ENCODE data around the gene GRM4.

GRM4 gene

GRCh38 chr6:33991610-33992009 lies 154.3 kb downstream of the GRM4 start:
- H3K27me3 ChIP-seq (ENCODE audit: insufficient read depth, low read length, poor library complexity) = no peaks in the 10 kb centered on the region

GRCh38 chr6:33990061-33990541 lies 155.8 kb downstream of the GRM4 start:
- no peak overlapping the region for H3K23ac ChIP-seq (ENCODE audit: low read length)
- no peak overlapping the region for H3K27ac ChIP-seq (ENCODE audit: low read depth, low read length)
- no peaks in the 10 kb centered on the region for H3K79me2 ChIP-seq (ENCODE audit: control insufficient read depth, insufficient read depth, low read length)
- no peak overlapping the region for H3K56ac ChIP-seq (ENCODE audit: low read length)
- no CpG with 5 or more reads among the region's 5 CpGs for WGBS (ENCODE audit: extremely low coverage, insufficient coverage, low lambda C conversion rate)
- H3K9ac ChIP-seq (ENCODE audit: low read length) = no peak overlapping the region
- H4K8ac ChIP-seq (ENCODE audit: low read depth, low read length) = no peak overlapping the region
- H2BK120ac ChIP-seq (ENCODE audit: low read depth, low read length) = no peak overlapping the region
- H3K18ac ChIP-seq (ENCODE audit: low read length) = no peak overlapping the region
- no peaks in the 10 kb centered on the region for H3K36me3 ChIP-seq (ENCODE audit: control insufficient read depth, insufficient read depth, low read length)
- peaks cover 6% of the 10 kb centered on the region for H3K4me1 ChIP-seq (ENCODE audit: control insufficient read depth, low read depth, low read length)
- H3K4me3 ChIP-seq (ENCODE audit: low read length) = no peak overlapping the region
- H3K27me3 ChIP-seq (ENCODE audit: insufficient read depth, low read length, poor library complexity) = no peaks in the 10 kb centered on the region
- no peak overlapping the region for H3K4ac ChIP-seq (ENCODE audit: low read depth, low read length)
- H3K79me1 ChIP-seq (ENCODE audit: low read length) = no peaks in the 10 kb centered on the region
- no peak overlapping the region for H4K5ac ChIP-seq (ENCODE audit: low read length)
- no peak for DNase-seq
- H3K4me2 ChIP-seq (ENCODE audit: low read length) = no peak overlapping the region
- no peak overlapping the region for H2BK5ac ChIP-seq (ENCODE audit: low read length)
- H2AK5ac ChIP-seq (ENCODE audit: low read length) = no peak overlapping the region
- no peak overlapping the region for H2BK15ac ChIP-seq (replicated peaks; ENCODE audit: low read depth)

More at GRCh38 chr6:33991610-33992009, 154.3 kb downstream of the GRM4 start:
- no peak overlapping the region for H2BK120ac ChIP-seq (ENCODE audit: low read depth, low read length)
- no peaks in the 10 kb centered on the region for H3K36me3 ChIP-seq (ENCODE audit: control insufficient read depth, insufficient read depth, low read length)
- H4K5ac ChIP-seq (ENCODE audit: low read length) = no peak overlapping the region
- no peaks in the 10 kb centered on the region for H3K79me1 ChIP-seq (ENCODE audit: low read length)
- no peak for DNase-seq
- H3K27ac ChIP-seq (ENCODE audit: low read depth, low read length) = no peak overlapping the region
- H3K18ac ChIP-seq (ENCODE audit: low read length) = no peak overlapping the region
- no peak overlapping the region for H3K23ac ChIP-seq (ENCODE audit: low read length)
- H4K8ac ChIP-seq (ENCODE audit: low read depth, low read length) = no peak overlapping the region
- no peak overlapping the region for H3K9ac ChIP-seq (ENCODE audit: low read length)
- no peak overlapping the region for H2AK5ac ChIP-seq (ENCODE audit: low read length)
- no CpG with 5 or more reads among the region's 4 CpGs for WGBS (ENCODE audit: extremely low coverage, insufficient coverage, low lambda C conversion rate)
- no peak overlapping the region for H3K56ac ChIP-seq (ENCODE audit: low read length)
- H3K4me2 ChIP-seq (ENCODE audit: low read length) = no peak overlapping the region
- H2BK5ac ChIP-seq (ENCODE audit: low read length) = no peak overlapping the region
- H3K4me1 ChIP-seq (ENCODE audit: control insufficient read depth, low read depth, low read length) = peaks cover 8% of the 10 kb centered on the region
- H3K79me2 ChIP-seq (ENCODE audit: control insufficient read depth, insufficient read depth, low read length) = no peaks in the 10 kb centered on the region
- H3K4me3 ChIP-seq (ENCODE audit: low read length) = no peak overlapping the region
- no peak overlapping the region for H3K4ac ChIP-seq (ENCODE audit: low read depth, low read length)
- no peak overlapping the region for H2BK15ac ChIP-seq (replicated peaks; ENCODE audit: low read depth)

- Histone ChIP-seq H4K8ac (ENCODE audit: low read depth, low read length) (no peak overlapping the region), H3K27ac (ENCODE audit: low read depth, low read length) (no peak overlapping the region), H2AK5ac (ENCODE audit: low read length) (no peak overlapping the region), H4K5ac (ENCODE audit: low read length) (no peak overlapping the region), H3K4me3 (ENCODE audit: low read length) (no peak overlapping the region), H3K79me2 (ENCODE audit: control insufficient read depth, insufficient read depth, low read length) (no peaks in the 10 kb centered on the region), H3K9ac (ENCODE audit: low read length) (no peak overlapping the region), H2BK5ac (ENCODE audit: low read length) (no peak overlapping the region), H3K79me1 (ENCODE audit: low read length) (no peaks in the 10 kb centered on the region), H3K56ac (ENCODE audit: low read length) (no peak overlapping the region), H3K27me3 (ENCODE audit: insufficient read depth, low read length, poor library complexity) (no peaks in the 10 kb centered on the region), H3K4ac (ENCODE audit: low read depth, low read length) (no peak overlapping the region), H3K4me1 (ENCODE audit: control insufficient read depth, low read depth, low read length) (peaks cover 6% of the 10 kb centered on the region), H3K18ac (ENCODE audit: low read length) (no peak overlapping the region), H2BK120ac (ENCODE audit: low read depth, low read length) (no peak overlapping the region), H3K36me3 (ENCODE audit: control insufficient read depth, insufficient read depth, low read length) (no peaks in the 10 kb centered on the region), H3K23ac (ENCODE audit: low read length) (no peak overlapping the region), H2BK15ac (replicated peaks; ENCODE audit: low read depth) (no peak overlapping the region), H3K4me2 (ENCODE audit: low read length) (no peak overlapping the region)
- no CpG with 5 or more reads among the region's 13 CpGs for WGBS (ENCODE audit: extremely low coverage, insufficient coverage, low lambda C conversion rate)
- DNase-seq = no peak
Measured at GRCh38 chr6:33989016-33989854, 156.7 kb downstream of the GRM4 start.

- H3K36me3 ChIP-seq (ENCODE audit: control insufficient read depth, insufficient read depth, low read length) = no peaks in the 10 kb centered on the region
- no peak for DNase-seq
- H3K56ac ChIP-seq (ENCODE audit: low read length) = no peak overlapping the region
- H3K79me2 ChIP-seq (ENCODE audit: control insufficient read depth, insufficient read depth, low read length) = no peaks in the 10 kb centered on the region
- peaks cover 3% of the 10 kb centered on the region for H3K4me1 ChIP-seq (ENCODE audit: control insufficient read depth, low read depth, low read length)
- H3K4me3 ChIP-seq (ENCODE audit: low read length) = no peak overlapping the region
- no peak overlapping the region for H2BK120ac ChIP-seq (ENCODE audit: low read depth, low read length)
- H4K8ac ChIP-seq (ENCODE audit: low read depth, low read length) = no peak overlapping the region
- H3K4ac ChIP-seq (ENCODE audit: low read depth, low read length) = no peak overlapping the region
- no peaks in the 10 kb centered on the region for H3K27me3 ChIP-seq (ENCODE audit: insufficient read depth, low read length, poor library complexity)
- H2AK5ac ChIP-seq (ENCODE audit: low read length) = no peak overlapping the region
- H3K9ac ChIP-seq (ENCODE audit: low read length) = no peak overlapping the region
- H2BK5ac ChIP-seq (ENCODE audit: low read length) = no peak overlapping the region
- no peak overlapping the region for H3K27ac ChIP-seq (ENCODE audit: low read depth, low read length)
- no peaks in the 10 kb centered on the region for H3K79me1 ChIP-seq (ENCODE audit: low read length)
- no peak overlapping the region for H3K23ac ChIP-seq (ENCODE audit: low read length)
- no peak overlapping the region for H4K5ac ChIP-seq (ENCODE audit: low read length)
- H3K18ac ChIP-seq (ENCODE audit: low read length) = no peak overlapping the region
- H2BK15ac ChIP-seq (replicated peaks; ENCODE audit: low read depth) = no peak overlapping the region
- WGBS (ENCODE audit: extremely low coverage, insufficient coverage, low lambda C conversion rate) = no CpG with 5 or more reads among the region's 16 CpGs
- H3K4me2 ChIP-seq (ENCODE audit: low read length) = no peak overlapping the region
Measured at GRCh38 chr6:33988121-33989015, 157.5 kb downstream of the GRM4 start.

GRCh38 chr6:33987531-33988021 lies 158.3 kb downstream of the GRM4 start:
- H3K9ac ChIP-seq (ENCODE audit: low read length) = no peak overlapping the region
- no peak overlapping the region for H2BK120ac ChIP-seq (ENCODE audit: low read depth, low read length)
- H3K4me2 ChIP-seq (ENCODE audit: low read length) = no peak overlapping the region
- no peak overlapping the region for H3K4ac ChIP-seq (ENCODE audit: low read depth, low read length)
- H3K4me3 ChIP-seq (ENCODE audit: low read length) = no peak overlapping the region
- H3K27me3 ChIP-seq (ENCODE audit: insufficient read depth, low read length, poor library complexity) = no peaks in the 10 kb centered on the region
- H2BK5ac ChIP-seq (ENCODE audit: low read length) = no peak overlapping the region
- H4K8ac ChIP-seq (ENCODE audit: low read depth, low read length) = no peak overlapping the region
- H2BK15ac ChIP-seq (replicated peaks; ENCODE audit: low read depth) = no peak overlapping the region
- no peak overlapping the region for H3K56ac ChIP-seq (ENCODE audit: low read length)
- H3K36me3 ChIP-seq (ENCODE audit: control insufficient read depth, insufficient read depth, low read length) = no peaks in the 10 kb centered on the region
- no peak overlapping the region for H3K27ac ChIP-seq (ENCODE audit: low read depth, low read length)
- no peak overlapping the region for H4K5ac ChIP-seq (ENCODE audit: low read length)
- H3K79me1 ChIP-seq (ENCODE audit: low read length) = no peaks in the 10 kb centered on the region
- WGBS (ENCODE audit: extremely low coverage, insufficient coverage, low lambda C conversion rate) = no CpG with 5 or more reads among the region's 13 CpGs
- H3K18ac ChIP-seq (ENCODE audit: low read length) = no peak overlapping the region
- H3K4me1 ChIP-seq (ENCODE audit: control insufficient read depth, low read depth, low read length) = no peaks in the 10 kb centered on the region
- H3K79me2 ChIP-seq (ENCODE audit: control insufficient read depth, insufficient read depth, low read length) = no peaks in the 10 kb centered on the region
- no peak overlapping the region for H2AK5ac ChIP-seq (ENCODE audit: low read length)
- no peak overlapping the region for H3K23ac ChIP-seq (ENCODE audit: low read length)
- no peak for DNase-seq
